Cortex of kidney (tissue), 1 donor: ENCODE measurements around the gene SERP1.
"Not testable (repeated sequence)": the region's sequence is repeated elsewhere in the genome, so short reads cannot be mapped to it uniquely, and the experiment has no call there.

Source experiments
- DNase-seq: peaks from one replicate; lab custom pipeline; 2025; lab: John Stamatoyannopoulos, UW

The SERP1 gene

DNA sequence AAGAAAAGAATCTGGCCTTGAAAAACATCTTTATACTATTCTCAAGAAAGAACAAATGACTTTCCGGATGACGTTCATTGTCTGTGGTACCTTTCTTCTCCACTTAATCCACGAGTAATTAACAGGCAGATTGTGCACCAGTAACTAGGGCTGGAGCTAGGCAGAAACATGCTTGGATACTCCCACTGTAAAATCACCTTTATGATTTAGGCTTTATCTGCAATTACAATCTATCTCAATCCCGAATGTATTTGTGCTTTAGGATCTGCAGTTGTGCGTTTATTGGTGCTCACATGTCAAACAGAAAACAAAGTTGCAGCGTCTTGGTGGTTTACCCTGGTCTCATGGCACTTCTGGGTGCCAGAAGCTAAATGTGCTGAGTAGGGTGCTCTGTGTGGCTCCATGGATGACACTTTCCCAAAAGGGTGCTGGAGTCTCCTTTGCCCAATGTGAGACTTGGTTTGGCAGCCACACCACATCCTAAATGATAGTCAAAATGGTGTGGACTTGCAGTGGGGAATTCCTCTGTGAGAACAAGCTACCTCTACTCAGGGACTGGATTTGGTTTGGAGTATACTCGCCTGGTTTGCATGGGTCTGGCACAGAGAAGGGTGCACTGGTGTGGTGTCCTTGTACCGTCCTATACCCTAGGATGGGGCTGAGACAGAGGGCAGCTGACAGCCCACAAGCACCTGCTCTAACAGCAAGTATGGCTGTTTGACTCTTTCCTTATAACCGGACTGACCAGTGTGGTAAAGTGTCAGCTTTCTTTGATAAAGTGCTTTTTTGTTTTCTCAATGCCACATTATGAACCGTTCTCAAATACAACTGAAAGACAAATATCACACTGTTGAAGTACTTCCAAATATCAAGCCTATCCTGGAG, 7.7 kb downstream of the SERP1 start:
- no peak for DNase-seq

DNA sequence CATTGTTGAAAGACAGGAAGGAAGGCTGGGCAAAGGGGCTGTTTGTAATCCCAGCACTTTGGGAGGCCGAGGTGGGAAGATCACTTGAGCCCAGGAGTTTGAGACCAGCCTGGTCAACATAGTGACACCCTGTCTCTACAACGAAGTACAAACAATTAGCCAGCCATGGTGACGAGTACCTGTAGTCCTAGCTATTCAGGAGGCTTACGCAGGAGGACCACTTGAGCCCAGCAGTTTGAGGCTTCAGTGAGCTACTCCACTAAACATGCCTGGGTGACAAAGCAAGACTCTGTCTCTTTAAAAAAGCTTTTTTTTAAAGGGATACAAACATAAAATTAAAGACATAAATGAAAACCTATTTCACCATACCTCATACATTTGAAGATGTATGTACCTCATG, 11.1 kb downstream of the SERP1 start:
- DNase-seq: no peak

DNA sequence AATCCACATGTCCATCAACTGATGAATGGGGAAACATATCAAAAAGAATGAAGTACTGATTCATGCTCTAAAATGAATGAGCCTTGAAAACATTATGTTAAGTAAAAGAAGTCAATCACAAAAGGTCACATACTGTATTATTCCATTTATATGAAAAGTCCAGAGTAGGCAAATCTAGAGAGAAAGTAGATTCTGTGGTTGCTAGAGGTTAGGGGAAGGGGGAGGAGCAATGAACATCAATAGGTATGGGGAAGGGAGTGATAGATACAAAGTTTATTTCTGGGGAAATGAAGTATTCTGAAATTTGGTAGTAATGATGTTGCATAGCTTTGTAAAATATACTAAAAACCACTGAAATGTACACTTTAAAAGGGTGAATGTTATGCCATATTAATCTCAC, 14.5 kb downstream of the SERP1 start:
- DNase-seq: no peak

DNA sequence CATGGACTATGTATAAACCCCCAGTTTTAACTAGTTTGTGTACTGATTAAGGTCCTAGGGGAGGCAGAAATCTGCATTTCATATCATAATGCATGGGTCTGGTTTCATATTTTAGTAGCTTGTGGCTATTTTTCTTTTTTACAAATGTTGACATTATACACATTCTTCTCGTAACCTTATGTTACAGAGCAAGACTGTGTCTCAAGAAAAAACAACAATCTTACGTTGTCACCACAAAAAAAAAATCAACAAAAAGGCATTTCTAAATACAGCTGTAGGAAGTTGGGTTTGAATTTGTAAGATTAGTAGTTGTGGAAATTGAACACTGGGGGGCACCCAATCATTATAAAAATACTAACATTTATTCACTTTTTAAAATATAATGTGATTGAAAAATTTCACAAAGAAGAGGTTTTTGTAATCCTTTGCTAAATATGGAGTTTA, 17.9 kb downstream of the SERP1 start:
- DNase-seq: no peak

DNA sequence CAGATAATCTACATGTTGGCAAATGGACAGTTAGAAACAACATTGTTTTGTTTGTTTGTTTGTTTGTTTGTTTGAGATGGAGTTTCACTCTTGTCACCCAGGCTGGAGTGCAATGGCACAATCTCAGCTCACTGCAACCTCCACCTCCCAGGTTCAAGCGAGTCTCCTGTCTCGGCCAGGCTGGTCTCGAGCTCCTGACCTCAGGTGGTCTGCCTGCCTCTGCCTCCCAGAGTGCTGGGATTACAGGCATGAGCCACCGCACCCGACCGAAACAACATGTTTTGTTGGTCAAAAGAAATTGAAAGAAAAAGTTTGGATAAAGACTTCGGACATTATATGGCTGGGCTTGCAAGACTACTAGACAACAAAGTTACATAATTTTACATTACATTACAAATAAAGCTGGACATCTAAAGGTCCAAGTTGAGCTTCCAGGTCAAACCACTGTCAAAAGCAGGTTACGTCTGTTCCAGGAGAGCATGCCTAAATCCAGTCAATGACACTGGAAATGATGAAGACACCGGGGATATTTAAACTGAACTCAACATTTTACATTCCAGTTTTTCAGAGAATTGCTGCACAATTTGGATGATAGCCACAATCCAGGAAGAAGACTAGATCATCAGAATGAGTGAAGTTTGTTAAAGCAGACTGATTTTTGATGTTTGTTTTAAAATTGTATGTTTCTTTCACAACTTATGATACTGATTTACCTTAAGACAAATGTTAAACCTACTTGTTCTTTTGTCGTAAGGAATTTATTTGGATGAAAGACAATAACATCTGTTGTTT, 18.6 kb downstream of the SERP1 start:
- no peak for DNase-seq

DNA sequence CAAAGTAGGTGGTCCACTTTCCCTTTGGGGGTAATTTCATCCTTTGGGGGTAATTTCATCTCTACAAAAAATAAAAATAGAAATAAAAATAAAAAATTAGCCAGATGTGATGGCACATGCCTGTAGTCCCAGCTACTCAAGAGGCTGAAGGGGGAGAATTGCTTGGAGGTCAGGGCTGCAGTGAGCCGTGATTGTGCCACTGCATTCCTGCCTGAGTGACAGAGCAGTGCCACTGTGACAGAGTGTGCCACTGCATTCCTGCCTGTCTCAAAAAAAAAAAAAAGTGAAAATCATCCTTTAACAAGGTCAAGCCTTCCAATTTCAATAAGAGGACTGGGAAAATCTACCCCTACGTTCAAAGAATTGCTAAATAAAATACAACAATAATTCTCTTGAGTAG, 22.8 kb downstream of the SERP1 start:
- DNase-seq: no peak

DNA sequence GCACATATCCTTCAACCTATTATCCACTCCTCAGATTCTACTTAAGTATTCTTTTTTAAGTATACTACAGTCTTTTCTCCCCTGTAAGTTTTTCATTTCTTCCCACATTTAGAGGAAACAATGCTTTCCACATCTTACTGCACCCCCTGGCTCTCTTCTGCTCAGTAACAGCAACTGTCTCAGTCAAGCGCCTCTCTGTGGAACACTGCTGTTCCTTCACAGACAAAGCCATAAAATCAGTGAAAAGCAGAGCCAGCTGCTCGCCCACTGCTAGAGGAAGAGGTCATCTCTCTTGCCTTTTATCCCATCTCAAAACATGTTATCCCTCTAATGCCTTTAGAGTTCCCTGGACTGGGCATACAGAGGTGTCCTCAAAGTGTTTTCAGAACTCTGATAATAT, 24.8 kb downstream of the SERP1 start:
- no peak for DNase-seq

DNA sequence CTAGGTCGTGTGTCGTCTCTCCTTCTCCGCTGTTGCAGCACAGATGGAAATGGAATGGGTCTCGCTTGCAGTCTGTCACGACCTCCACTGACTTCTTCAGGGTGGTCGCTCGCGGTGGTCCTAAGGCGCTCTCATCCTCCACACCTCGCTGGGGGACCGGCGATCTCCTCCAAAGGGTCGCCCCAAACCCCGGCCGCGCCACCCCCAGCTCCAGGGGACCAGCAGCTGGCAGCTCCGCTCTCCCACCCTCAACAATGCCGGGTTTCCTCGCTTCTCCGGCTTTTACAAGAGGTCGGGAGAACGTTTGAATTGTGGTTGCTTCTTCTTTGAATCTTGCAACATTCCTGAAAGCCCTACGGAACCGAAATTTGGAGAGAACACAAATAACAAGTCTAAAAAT, 25.9 kb downstream of the SERP1 start:
- DNase-seq: no peak

DNA sequence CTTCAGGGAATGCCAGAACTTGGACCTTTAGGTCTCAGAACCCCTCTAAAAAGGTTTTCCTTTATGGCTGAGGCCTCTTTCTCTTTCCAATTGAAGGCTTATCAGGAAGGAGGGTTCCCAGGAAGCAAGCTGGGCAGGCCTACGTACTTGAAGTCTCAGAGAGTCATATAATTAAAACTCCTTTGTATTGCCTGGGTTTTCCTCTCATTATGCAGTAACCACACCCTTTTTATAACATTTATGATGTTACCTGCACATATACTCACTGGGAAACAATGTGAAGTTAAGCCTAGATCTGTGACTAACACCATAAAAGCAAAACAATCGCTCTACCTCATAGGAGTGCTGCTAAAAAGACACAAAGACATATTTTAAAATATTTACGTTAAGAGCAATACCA, 27.3 kb downstream of the SERP1 start:
- DNase-seq: no peak

DNA sequence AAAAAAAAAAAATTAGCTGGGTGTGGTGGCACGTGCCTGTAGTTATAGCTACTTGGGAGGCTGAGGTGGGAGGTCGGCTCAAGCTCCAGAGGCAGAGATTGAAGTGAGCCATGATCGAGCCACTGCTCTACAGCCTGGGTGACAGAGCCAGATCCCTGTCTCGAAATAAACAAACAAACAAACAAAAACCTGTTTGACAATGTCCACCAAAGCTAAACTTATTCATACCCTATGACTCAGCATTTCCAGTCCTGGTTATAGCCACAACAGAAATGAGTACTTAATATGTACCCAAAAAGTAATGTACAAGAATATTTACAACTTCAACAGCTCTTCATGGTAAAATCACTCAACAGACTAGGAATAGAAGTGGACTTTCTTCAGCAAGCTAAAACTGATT, 31.1 kb downstream of the SERP1 start:
- no peak for DNase-seq

DNA sequence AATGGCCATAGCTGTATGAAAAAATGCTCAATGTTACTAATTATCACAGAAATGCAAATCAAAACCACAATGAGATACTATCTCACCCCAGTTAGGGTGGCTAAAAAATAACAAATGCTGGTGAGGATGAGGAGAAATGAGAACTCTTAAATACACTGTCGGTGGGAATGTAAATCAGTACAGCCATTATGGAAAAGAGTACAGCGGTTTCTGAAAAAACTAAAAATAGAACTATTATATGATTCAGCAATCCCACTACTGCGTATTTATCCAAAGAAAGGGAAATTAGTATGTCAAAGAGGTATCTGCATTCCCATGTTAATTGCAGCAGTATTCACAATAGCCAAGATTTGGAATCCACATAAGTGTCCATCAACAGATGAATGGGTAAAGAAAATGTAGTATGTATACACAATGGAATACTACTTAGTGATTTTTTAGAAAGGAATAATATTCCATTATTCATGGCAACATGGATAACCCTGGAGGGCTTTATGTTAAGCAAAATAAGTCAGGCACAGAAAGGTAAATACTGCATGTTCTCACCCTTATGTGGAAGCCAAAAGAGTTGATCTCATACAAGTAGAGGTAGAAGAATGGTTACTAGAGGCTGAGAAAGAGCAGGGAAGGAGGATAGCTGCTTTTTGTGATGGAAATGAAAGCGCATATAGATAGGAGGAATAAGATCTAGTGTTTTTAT, 35.0 kb downstream of the SERP1 start:
- DNase-seq: no peak

DNA sequence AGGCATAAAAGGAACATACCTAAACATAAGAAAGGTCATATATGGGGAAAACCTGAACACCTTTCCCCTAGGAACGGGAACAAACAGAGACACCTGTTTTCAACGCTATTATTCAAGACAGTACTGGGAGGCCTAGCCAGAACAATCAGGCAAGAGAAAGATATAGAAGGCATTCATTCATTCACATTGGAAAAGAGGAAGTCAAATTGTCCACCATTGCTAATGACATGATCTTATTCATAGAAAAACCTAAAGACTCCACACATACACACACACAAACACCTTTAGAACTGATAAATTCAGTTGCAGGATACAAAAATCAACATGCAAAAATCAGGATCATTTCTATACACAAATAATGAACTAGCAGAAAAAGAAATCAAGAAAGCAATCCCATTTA, 36.5 kb downstream of the SERP1 start:
- no peak for DNase-seq

DNA sequence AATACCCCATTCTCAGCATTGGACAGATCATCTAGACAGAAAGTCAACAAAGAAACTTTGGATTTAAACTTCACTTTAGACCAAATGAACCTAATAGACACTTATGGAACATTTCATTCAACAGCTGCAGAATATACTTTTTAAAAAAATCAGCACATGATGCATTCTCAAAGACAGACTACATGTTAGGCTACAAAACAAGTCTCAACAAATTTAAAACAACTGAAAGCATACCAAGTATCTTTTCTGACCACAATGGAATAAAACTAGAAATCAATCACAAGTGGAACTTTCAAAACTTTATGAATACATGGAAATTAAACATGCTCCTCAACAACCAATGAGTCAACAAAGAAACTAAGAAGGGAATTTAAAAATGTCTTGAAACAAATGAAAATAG, 37.9 kb downstream of the SERP1 start:
- DNase-seq: no peak

DNA sequence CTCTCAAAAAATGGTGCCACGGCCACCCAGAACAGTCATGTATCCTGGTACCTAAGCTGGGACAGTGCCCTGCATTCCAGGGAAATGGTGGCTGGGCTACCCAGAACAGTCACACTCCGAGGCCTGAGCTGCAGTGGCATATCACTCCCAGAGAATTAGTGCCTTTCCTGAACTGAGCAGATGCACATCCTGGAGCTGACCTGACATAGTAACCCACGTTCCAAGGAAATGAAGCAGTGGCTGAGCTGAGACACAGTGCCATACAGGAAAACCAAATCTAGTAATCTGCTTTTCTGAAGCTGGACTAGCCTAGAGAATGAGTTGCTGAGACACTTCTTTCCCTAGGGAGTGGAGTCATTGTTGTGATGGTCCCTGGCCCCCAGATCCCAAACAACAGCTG, 41.8 kb downstream of the SERP1 start:
- DNase-seq: no peak

DNA sequence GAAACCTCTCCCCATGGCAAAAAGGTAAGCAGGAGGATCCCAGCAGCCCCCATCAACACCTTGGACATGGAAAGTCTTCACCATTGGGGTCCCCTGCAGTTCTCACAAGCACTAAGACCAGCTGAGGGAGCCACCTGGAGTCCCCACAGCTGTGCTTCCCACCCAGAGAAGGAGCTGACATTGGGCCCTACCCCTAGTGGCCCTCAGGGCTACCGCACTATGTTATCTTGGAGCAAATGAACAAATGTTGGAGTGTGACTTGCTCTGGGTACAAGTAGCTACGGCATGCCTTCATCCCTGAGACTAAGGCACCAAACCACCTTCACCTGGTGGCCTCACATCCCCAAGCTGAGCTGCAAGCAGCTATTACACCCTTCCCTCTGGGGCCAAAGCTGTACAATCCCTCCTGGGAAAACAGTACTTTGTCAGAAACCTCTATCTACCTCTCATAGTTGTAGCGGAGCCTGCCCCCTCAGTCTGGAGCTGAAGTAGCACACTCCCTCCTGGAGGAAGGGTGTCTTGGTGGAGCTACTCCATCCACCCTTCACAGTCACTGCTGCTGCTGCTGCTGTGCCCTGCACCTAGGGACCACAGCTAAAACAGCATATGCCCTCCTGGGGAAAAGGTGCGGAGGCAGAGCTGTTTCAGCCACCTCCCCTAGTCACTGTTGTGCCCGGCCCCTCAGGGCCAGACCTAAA, 42.7 kb downstream of the SERP1 start:
- DNase-seq: no peak

DNA sequence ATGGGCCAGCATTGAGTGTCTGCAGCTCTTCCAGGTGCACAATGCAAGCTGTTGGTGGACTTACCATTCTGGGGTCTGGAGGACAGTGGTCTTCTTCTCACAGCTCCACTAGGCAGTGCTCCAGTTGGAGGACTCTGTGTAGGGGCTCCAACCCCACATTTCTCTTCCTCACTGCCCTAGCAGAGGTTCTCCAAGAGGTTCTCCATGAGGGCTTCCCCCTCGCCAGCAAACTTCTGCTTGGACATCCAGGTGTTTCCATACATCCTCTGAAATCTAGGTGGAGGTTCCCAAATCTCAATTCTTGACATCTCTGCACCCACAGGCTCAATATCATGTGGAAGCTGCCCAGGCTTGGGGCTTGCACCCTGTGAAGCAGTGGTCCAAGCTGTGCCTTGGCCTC, 45.3 kb downstream of the SERP1 start:
- not testable (repeated sequence) for DNase-seq

DNA sequence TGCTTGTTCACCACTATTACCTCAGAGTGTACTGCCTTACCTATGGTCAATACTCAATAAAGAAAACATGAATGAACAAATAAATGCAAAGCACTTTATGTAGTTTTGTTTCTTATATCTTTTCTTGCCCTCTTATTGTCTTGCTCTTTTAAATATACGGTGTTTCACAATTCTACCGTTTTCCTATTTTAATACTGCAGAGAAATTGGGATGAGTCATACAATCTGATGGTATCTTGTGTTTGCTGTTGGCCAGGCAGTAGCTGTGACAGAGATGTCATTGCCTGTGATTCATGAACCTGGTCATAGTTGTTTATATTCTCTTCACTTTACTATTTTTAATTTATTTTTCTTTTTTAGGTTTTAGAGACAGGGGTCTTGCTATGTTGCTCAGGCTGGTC, 48.3 kb downstream of the SERP1 start:
- DNase-seq: no peak

DNA sequence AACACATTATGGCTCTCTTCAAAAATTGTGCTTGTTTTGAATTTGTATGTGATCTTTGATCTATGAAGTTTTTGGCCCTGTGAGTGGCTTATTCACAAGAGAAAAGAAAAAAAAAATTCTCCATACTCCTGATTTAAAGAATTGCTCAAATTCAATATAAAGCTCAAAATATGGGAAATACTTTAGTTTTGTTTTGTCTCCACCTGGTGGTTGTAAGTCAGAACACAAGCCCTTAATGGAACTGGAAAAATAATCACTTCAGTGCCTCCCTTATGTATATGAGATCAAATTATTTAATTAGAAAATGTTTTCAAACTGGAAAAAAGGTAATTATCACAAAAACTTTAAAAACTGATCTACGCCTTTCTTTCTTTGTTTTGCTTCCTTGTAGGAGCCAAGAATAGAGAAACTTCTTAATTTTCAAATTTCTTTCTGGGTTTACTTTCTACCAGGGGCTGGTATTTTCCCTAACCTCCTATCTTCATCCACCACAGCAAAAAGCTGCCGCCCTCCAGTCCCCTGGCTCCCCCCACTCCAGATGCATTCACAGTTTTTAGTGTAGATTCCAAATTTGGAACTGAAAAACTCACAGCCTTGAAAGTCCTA, 50.6 kb downstream of the SERP1 start:
- DNase-seq: no peak

DNA sequence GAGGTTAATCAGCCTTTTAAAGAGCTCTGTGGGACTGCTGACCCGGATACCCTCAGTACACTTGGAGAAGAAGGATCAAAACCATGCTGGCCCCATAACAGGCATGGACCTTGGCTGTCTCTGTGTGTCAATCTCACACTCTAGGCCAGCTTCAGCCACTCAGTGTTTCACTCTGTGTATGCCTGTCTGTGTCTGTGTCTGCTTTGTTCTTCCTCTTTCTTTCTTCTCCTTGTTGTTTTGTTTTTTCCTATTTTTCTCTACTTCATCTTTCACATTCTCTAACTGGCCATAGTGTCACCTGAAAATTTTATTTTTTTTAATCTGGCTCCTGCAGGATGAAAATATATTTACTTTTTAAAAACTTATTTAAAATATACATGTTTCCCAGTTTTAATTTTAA, 51.1 kb downstream of the SERP1 start:
- DNase-seq: no peak

DNA sequence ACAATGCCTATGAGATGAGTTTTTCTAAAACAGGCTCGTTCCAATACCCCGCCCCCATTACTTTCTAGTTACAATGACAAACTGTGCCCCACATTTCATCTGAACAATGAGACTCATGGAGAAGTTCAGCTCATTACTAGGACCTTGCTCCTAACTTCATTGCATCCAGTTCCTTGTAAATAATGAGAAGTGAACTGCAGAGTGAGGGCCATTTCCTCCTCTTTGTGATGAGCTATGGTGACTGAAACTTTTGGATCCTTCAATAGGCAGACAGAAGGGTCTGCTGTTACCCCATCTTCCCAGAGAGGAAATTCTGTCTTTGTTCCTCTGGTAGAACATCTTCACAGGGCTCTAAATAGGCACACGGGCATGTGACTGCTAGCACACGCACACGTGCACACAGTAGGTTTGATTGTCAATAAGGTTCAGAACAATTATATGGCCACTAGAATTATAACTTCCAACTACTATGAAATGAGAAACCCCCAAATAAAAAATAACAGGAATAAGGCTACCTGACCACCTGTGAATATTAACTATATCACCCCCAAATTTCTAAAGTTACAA, 51.8 kb downstream of the SERP1 start:
- DNase-seq: no peak
